ENCODE measurements around the gene LEFTY1.

LEFTY1 gene

DNA sequence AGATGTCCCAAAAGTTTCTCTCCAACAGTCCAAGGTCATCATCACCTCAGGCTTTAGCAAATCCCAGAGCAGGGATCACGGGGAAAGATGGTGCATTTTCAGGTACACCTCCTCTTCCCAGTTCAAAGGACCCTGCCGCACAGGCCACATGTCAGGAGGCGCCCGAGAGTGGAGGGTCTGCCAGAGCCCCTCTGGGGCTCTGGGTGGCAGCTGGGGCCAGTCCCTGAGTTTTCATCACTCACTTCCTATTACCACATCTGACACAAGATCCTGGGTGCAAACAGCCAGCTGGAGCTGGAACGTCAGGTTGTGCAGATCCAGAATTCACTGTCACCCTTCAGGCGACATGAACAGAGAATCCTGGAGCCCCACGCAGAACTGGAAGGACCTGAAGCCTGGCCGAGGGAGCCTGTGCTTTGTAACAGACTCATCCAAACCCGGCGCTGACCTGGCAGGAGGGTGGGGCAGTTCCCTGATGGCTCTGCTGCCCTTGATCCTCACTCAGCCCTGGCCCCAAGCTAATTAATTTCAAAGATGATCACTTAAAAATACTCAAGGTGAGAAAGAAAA is 15.6 kb downstream of the LEFTY1 start:
- TF ChIP-seq, protein P1, sequence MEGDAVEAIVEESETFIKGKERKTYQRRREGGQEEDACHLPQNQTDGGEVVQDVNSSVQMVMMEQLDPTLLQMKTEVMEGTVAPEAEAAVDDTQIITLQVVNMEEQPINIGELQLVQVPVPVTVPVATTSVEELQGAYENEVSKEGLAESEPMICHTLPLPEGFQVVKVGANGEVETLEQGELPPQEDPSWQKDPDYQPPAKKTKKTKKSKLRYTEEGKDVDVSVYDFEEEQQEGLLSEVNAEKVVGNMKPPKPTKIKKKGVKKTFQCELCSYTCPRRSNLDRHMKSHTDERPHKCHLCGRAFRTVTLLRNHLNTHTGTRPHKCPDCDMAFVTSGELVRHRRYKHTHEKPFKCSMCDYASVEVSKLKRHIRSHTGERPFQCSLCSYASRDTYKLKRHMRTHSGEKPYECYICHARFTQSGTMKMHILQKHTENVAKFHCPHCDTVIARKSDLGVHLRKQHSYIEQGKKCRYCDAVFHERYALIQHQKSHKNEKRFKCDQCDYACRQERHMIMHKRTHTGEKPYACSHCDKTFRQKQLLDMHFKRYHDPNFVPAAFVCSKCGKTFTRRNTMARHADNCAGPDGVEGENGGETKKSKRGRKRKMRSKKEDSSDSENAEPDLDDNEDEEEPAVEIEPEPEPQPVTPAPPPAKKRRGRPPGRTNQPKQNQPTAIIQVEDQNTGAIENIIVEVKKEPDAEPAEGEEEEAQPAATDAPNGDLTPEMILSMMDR (IDR thresholded peaks at IDR 0.05; ENCODE audit: low read depth, low read length, missing control alignments): no peak
- no peak for DNase-seq (ENCODE audit: extremely low read depth, low read depth)
- no peak overlapping the region for H3K4me3 ChIP-seq (replicated peaks; ENCODE audit: low read depth, low read length)

DNA sequence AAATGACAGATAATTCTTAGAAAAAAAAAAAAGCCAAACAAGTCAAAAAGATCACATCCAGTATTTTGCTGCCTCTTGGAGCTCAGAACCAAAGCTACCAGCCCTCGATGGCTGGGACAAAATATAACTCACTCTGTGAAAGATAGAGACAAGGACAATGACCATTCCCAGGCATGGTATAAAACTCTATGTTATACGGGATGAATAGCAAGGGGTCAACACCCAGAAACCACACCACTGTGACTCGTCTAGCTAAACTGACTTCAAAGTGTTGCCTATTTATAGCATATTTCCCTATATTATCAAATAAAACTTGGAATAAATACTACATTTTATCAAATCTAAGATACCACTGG is 16.9 kb downstream of the LEFTY1 start:
- DNase-seq (ENCODE audit: extremely low read depth, low read depth): no peak
- TF ChIP-seq, protein P1 (IDR thresholded peaks at IDR 0.05; ENCODE audit: low read depth, low read length, missing control alignments): no peak
- no peak overlapping the region for H3K4me3 ChIP-seq (replicated peaks; ENCODE audit: low read depth, low read length)

DNA sequence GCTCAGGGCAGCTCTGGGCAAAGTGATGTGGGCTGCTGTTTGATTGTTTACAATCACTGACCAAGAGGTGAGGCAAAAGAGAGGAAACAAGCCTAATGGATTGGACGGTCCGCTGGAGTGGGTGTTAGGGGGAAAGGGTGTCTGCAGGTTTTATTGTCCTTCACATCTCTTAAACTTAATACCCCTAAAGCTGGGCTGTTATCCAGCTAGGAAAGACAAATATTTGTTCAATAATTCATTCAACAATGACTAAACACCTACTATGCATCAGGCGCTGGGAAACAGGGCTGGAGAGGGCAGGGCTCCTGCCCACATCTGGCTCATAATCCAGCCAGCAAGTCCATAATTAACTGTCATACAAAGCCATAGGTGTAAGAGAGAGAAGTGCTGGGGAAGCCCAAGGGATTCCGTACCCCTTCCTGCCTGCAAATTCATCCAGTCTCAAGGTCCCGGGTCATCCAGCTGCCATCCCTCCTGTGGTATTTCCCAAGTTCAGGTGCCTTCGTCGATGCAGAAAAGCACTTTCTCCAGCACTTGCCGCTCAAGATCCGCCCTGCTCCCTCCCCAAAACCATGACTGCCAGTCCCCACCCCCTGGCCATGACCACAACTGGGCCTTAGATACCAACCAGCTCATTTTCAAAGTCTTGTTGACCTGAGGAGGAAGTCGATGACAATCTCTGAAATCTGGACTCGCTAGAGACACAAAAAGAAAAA is 17.4 kb downstream of the LEFTY1 start:
- no peak overlapping the region for H3K4me3 ChIP-seq (replicated peaks; ENCODE audit: low read depth, low read length)
- no peak for DNase-seq (ENCODE audit: extremely low read depth, low read depth)
- TF ChIP-seq, protein P1 (IDR thresholded peaks at IDR 0.05; ENCODE audit: low read depth, low read length, missing control alignments): no peak

DNA sequence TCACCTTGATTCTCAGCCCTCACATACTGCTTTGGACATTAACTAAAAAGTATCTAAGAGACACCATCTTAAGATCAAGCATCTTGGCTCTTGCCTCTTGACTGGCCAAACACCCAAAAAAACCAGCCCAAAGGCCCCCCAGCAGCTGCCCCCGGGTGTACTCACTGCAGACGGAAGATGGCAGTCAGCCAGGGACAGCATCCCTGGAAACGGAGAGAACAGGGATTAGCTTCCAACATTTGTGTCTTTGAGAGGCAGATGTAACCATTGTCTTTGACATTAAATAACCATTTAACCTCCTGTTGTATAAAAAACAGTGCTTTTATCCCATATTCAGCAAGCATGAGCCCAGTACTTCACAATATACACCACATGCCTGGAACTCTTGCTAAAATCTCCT is 18.0 kb downstream of the LEFTY1 start:
- DNase-seq (ENCODE audit: extremely low read depth, low read depth): no peak
- H3K4me3 ChIP-seq (replicated peaks; ENCODE audit: low read depth, low read length): no peak overlapping the region
- TF ChIP-seq, protein P1 (IDR thresholded peaks at IDR 0.05; ENCODE audit: low read depth, low read length, missing control alignments): no peak

DNA sequence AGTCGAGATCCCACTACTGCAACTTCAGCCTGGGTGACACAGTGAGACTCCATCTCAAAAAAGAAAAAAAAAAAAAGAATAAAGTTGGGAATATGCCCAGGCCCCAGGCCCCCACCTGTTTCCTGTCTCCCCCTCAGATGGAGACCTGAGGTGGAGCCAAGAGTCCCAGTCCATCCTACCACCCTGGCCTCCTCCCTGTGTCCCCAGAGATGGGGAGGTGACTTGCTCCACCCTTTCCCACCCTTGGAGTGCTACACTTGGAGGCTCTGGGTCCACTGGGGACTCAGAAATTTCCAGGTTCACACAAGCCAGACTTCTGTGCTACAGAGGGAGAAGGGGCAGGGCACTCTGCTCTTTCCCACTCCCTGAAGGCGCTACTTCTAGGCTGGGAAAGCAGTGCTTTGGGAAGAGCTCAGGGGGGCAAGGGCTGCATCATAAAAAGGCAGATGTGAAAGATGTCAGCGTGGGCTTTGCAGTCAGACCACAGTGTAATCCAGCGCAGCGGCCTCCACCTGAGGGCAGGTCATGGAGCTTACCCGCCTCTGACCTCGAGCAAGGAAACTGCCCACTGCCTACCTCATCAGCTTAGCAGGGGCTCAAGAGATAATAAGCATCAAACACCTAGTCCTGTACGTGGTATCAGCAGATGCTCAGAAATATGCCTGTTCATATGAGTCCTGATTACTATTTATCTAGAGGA is 20.2 kb downstream of the LEFTY1 start:
- no peak overlapping the region for H3K4me3 ChIP-seq (replicated peaks; ENCODE audit: low read depth, low read length)
- DNase-seq (ENCODE audit: extremely low read depth, low read depth): no peak
- TF ChIP-seq, protein P1 (IDR thresholded peaks at IDR 0.05; ENCODE audit: low read depth, low read length, missing control alignments): no peak

DNA sequence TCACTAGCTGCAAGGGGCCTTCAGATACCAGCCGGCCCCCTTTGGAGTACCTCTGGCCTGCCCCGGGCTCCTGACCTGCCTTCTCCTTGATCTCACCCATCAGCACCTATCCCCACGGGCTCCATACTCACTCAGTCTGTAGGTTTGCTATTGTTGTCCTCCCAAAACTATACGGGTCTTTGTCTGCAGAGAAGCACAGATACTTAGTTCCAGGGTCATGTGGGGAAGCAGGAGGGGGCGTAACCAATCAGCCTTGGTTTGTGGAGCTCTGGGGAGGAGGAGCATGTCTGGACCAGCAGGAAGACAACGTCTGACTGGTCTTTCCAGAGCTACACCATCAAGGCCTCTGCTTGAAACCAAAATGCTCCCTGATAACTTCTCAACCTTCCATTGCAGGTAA is 22.0 kb downstream of the LEFTY1 start:
- TF ChIP-seq, protein P1 (IDR thresholded peaks at IDR 0.05; ENCODE audit: low read depth, low read length, missing control alignments): no peak
- DNase-seq (ENCODE audit: extremely low read depth, low read depth): no peak
- no peak overlapping the region for H3K4me3 ChIP-seq (replicated peaks; ENCODE audit: low read depth, low read length)

All from HFF-Myc (cell line).